WTC11 (cell line): Measurements from ENCODE around the gene FHAD1. TPM values are rescaled to one million over a fixed set of nuclear protein-coding genes. Genes with fewer than 3 reads are reported as not detected.

ENCODE experiments used
- ATAC-seq: fragments of 200-7000 bp; cut with Tn5 transposase; 2 replicates; pipeline ENCODE4 v1.10.0; 2021; ENCODE audit warnings: mild to moderate bottlenecking, moderate library complexity
- CTCF ChIA-PET: fragments of 300-600 bp; sonication (Branson Sonifier 250); formaldehyde crosslinking; loops from one replicate; lab custom pipeline; 2021; ENCODE audit warnings: antibody characterized with exemption; lab: Charles Lee
- POLR2A ChIA-PET: fragments of 350-600 bp; sonication (Branson Sonifier 250); formaldehyde crosslinking; loops from one replicate; lab custom pipeline; 2021; ENCODE audit warnings: antibody characterized with exemption; lab: Charles Lee
- DNase-seq: peaks from one replicate; pipeline ENCODE4 v3.0.0; 2021; ENCODE audit warnings: low spot score
- H3K27ac Mint-ChIP-seq: 2 replicates; pipeline ENCODE4 v1.8.0; 2021; ENCODE audit warnings: mixed read lengths
- H3K27me3 Mint-ChIP-seq: 2 replicates; pipeline ENCODE4 v1.8.0; 2021; ENCODE audit warnings: low read depth, mild to moderate bottlenecking, moderate library complexity, mixed read lengths
- H3K36me3 Mint-ChIP-seq: 2 replicates; pipeline ENCODE4 v1.8.0; 2021; ENCODE audit warnings: mixed read lengths
- H3K4me1 Mint-ChIP-seq: 2 replicates; pipeline ENCODE4 v1.8.0; 2022; ENCODE audit warnings: mixed read lengths
- H3K4me3 Mint-ChIP-seq: 2 replicates; pipeline ENCODE4 v1.8.0; 2021; ENCODE audit warnings: mild to moderate bottlenecking, moderate library complexity, mixed read lengths
- H3K9me3 Mint-ChIP-seq: 2 replicates; pipeline ENCODE4 v1.8.0; 2021; ENCODE audit warnings: mixed read lengths
- ARID4B ChIP-seq: sonication (generic); formaldehyde crosslinking; IDR thresholded peaks from 2 replicates; pipeline ENCODE4 v1.8.0; 2023; ENCODE audit warnings: missing genetic modification reagents, mild to moderate bottlenecking, borderline replicate concordance
- ATF1 ChIP-seq: sonication (generic); formaldehyde crosslinking; IDR thresholded peaks from 2 replicates; pipeline ENCODE4 v1.8.1; 2023; ENCODE audit warnings: mild to moderate bottlenecking, moderate library complexity, missing genetic modification reagents
- ATF6 ChIP-seq: sonication (generic); formaldehyde crosslinking; IDR thresholded peaks from 2 replicates; pipeline ENCODE4 v1.8.1; 2023; ENCODE audit warnings: mild to moderate bottlenecking, missing genetic modification reagents
- ELF4 ChIP-seq: sonication (generic); formaldehyde crosslinking; IDR thresholded peaks from 2 replicates; pipeline ENCODE4 v1.8.1; 2022; ENCODE audit warnings: low read depth, mild to moderate bottlenecking, moderate library complexity, missing genetic modification reagents
- ESRRA ChIP-seq: sonication (generic); formaldehyde crosslinking; IDR thresholded peaks from 2 replicates; pipeline ENCODE4 v1.8.1; 2022; ENCODE audit warnings: mild to moderate bottlenecking, missing genetic modification reagents, borderline replicate concordance
- MYBL2 ChIP-seq: sonication (generic); formaldehyde crosslinking; IDR thresholded peaks from 2 replicates; pipeline ENCODE4 v1.8.1; 2023; ENCODE audit warnings: mild to moderate bottlenecking, moderate library complexity, missing genetic modification reagents
- NFYB ChIP-seq: sonication (generic); formaldehyde crosslinking; conservative IDR thresholded peaks from 2 replicates; pipeline ENCODE4 v1.8.0; 2022; ENCODE audit warnings: low read depth, missing genetic modification reagents
- NR1H2 ChIP-seq: sonication (generic); formaldehyde crosslinking; IDR thresholded peaks from 2 replicates; pipeline ENCODE4 v1.9.0; 2021; ENCODE audit warnings: mild to moderate bottlenecking, moderate library complexity, missing genetic modification reagents
- OVOL2 ChIP-seq: fragments of 250-450 bp; sonication (Bioruptor Pico); IDR thresholded peaks from 2 replicates; pipeline ENCODE4 v1.9.0; 2021; ENCODE audit warnings: mild to moderate bottlenecking, borderline replicate concordance
- TEAD4 ChIP-seq: sonication (generic); formaldehyde crosslinking; IDR thresholded peaks from 2 replicates; pipeline ENCODE4 v1.8.0; 2022; ENCODE audit warnings: mild to moderate bottlenecking, missing genetic modification reagents
- ZBTB21 ChIP-seq: sonication (generic); formaldehyde crosslinking; IDR thresholded peaks from 2 replicates; pipeline ENCODE4 v1.8.1; 2023; ENCODE audit warnings: mild to moderate bottlenecking, missing genetic modification reagents, borderline replicate concordance
- ZBTB43 ChIP-seq: sonication (generic); formaldehyde crosslinking; IDR thresholded peaks from 2 replicates; pipeline ENCODE4 v1.8.1; 2023; ENCODE audit warnings: mild to moderate bottlenecking, missing genetic modification reagents
- ZNF423 ChIP-seq: fragments of 250-450 bp; sonication (Bioruptor Pico); IDR thresholded peaks from 2 replicates; pipeline ENCODE4 v2.1.2; 2022; ENCODE audit warnings: mild to moderate bottlenecking, moderate library complexity
- ZNF425 ChIP-seq: fragments of 250-450 bp; sonication (Bioruptor Pico); conservative IDR thresholded peaks from 2 replicates; pipeline ENCODE4 v1.9.0; 2021; ENCODE audit warnings: mild to moderate bottlenecking
- total RNA-seq: library from RNA; stranded (reverse); gene quantifications from 3 replicates; pipeline ENCODE4 v1.2.3, GENCODE V29; 2021
- TF ChIP-seq, protein P1 (sequence below): sonication (generic); formaldehyde crosslinking; IDR thresholded peaks from 2 replicates; pipeline ENCODE4 v1.8.1; 2023; ENCODE audit warnings: mild to moderate bottlenecking, missing genetic modification reagents, borderline replicate concordance
- TF ChIP-seq, protein P2 (sequence below): fragments of 250-450 bp; sonication (Bioruptor Pico); IDR thresholded peaks from 2 replicates; pipeline ENCODE4 v1.9.0; 2021; ENCODE audit warnings: mild to moderate bottlenecking, borderline replicate concordance

FHAD1 gene
- total RNA-seq, 1 experiment from 2014 or later: 3.0 TPM

DNA sequence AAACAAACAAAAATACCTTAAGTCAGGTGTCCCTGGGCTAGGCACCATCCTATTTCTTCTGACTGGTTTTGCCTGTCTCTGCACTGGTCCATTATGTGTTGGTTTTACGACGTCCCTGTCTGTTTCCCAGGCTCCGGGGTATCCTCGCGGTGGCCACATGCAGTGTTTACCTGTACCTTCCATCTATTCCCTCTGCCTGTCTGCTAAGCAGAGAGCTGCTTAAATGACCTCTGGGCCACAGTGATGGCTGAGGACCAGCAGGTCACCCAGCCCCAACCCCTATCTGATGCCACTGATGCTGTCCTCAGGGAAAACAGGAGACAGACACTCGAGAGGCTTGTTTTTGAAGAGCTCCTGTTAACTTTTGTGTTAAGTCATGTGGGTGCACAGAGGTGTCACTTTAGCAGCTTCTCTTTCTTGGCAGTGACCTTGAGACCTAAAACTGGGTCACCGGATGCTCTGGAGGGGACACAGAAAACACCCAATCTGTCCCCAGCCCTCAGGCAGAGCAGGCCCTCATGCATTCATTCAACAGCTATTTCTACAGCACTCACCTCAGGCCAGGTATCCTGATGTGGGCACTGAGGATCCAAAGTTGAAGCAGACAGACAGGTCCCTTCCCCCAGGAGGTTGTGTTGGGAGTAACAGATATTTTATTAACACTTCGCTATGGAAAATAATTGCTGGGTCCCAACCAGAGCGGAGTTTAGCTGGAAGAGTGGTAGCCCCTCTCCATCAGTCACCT is 158.3 kb downstream of the FHAD1 start:
- Mint-ChIP-seq H3K9me3 (peaks cover 5% of the 10 kb centered on the region), H3K27ac (no peak overlapping the region), H3K27me3 (peaks cover 33% of the 10 kb centered on the region), H3K36me3 (peaks cover 5% of the 10 kb centered on the region), H3K4me3 (no peak overlapping the region), H3K4me1 (peaks cover 15% of the 10 kb centered on the region)
- ChIA-PET POLR2A (no interaction called here), CTCF (no interaction called here)
- no peak for TF ChIP-seq ATF1 (CRISPR knock-in tag)
- no peak for TF ChIP-seq OVOL2 (CRISPR knock-in tag)
- TF ChIP-seq ESRRA (CRISPR knock-in tag): no peak
- TF ChIP-seq, protein P1, sequence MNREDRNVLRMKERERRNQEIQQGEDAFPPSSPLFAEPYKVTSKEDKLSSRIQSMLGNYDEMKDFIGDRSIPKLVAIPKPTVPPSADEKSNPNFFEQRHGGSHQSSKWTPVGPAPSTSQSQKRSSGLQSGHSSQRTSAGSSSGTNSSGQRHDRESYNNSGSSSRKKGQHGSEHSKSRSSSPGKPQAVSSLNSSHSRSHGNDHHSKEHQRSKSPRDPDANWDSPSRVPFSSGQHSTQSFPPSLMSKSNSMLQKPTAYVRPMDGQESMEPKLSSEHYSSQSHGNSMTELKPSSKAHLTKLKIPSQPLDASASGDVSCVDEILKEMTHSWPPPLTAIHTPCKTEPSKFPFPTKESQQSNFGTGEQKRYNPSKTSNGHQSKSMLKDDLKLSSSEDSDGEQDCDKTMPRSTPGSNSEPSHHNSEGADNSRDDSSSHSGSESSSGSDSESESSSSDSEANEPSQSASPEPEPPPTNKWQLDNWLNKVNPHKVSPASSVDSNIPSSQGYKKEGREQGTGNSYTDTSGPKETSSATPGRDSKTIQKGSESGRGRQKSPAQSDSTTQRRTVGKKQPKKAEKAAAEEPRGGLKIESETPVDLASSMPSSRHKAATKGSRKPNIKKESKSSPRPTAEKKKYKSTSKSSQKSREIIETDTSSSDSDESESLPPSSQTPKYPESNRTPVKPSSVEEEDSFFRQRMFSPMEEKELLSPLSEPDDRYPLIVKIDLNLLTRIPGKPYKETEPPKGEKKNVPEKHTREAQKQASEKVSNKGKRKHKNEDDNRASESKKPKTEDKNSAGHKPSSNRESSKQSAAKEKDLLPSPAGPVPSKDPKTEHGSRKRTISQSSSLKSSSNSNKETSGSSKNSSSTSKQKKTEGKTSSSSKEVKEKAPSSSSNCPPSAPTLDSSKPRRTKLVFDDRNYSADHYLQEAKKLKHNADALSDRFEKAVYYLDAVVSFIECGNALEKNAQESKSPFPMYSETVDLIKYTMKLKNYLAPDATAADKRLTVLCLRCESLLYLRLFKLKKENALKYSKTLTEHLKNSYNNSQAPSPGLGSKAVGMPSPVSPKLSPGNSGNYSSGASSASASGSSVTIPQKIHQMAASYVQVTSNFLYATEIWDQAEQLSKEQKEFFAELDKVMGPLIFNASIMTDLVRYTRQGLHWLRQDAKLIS (CRISPR knock-in tag): no peak
- TF ChIP-seq ZBTB21 (CRISPR knock-in tag): no peak
- TF ChIP-seq ARID4B: no peak
- TF ChIP-seq ATF6: no peak
- no peak for TF ChIP-seq TEAD4 (CRISPR knock-in tag)
- TF ChIP-seq NR1H2 (CRISPR knock-in tag): no peak
- TF ChIP-seq, protein P2, sequence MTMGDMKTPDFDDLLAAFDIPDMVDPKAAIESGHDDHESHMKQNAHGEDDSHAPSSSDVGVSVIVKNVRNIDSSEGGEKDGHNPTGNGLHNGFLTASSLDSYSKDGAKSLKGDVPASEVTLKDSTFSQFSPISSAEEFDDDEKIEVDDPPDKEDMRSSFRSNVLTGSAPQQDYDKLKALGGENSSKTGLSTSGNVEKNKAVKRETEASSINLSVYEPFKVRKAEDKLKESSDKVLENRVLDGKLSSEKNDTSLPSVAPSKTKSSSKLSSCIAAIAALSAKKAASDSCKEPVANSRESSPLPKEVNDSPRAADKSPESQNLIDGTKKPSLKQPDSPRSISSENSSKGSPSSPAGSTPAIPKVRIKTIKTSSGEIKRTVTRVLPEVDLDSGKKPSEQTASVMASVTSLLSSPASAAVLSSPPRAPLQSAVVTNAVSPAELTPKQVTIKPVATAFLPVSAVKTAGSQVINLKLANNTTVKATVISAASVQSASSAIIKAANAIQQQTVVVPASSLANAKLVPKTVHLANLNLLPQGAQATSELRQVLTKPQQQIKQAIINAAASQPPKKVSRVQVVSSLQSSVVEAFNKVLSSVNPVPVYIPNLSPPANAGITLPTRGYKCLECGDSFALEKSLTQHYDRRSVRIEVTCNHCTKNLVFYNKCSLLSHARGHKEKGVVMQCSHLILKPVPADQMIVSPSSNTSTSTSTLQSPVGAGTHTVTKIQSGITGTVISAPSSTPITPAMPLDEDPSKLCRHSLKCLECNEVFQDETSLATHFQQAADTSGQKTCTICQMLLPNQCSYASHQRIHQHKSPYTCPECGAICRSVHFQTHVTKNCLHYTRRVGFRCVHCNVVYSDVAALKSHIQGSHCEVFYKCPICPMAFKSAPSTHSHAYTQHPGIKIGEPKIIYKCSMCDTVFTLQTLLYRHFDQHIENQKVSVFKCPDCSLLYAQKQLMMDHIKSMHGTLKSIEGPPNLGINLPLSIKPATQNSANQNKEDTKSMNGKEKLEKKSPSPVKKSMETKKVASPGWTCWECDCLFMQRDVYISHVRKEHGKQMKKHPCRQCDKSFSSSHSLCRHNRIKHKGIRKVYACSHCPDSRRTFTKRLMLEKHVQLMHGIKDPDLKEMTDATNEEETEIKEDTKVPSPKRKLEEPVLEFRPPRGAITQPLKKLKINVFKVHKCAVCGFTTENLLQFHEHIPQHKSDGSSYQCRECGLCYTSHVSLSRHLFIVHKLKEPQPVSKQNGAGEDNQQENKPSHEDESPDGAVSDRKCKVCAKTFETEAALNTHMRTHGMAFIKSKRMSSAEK: no peak
- no peak for TF ChIP-seq ZNF425 (CRISPR knock-in tag)
- no peak for TF ChIP-seq ZBTB43 (CRISPR knock-in tag)
- TF ChIP-seq ELF4 (CRISPR knock-in tag): no peak
- TF ChIP-seq MYBL2 (CRISPR knock-in tag): no peak
- no peak for TF ChIP-seq ZNF423
- no peak for TF ChIP-seq NFYB
- ATAC-seq (no peak), DNase-seq (no peak)
